ENCODE measurements around the gene PPP1R18. TPM values are rescaled to one million over a fixed set of nuclear protein-coding genes. Genes with fewer than 3 reads are reported as not detected.

Gene PPP1R18
- total and polyA plus RNA-seq, 9 of the 15 experiments (the other 6 are each of a cell fraction or from before 2014, with no cell fraction given), result 12.0 to 99.2 (median 42.6) TPM

DNA sequence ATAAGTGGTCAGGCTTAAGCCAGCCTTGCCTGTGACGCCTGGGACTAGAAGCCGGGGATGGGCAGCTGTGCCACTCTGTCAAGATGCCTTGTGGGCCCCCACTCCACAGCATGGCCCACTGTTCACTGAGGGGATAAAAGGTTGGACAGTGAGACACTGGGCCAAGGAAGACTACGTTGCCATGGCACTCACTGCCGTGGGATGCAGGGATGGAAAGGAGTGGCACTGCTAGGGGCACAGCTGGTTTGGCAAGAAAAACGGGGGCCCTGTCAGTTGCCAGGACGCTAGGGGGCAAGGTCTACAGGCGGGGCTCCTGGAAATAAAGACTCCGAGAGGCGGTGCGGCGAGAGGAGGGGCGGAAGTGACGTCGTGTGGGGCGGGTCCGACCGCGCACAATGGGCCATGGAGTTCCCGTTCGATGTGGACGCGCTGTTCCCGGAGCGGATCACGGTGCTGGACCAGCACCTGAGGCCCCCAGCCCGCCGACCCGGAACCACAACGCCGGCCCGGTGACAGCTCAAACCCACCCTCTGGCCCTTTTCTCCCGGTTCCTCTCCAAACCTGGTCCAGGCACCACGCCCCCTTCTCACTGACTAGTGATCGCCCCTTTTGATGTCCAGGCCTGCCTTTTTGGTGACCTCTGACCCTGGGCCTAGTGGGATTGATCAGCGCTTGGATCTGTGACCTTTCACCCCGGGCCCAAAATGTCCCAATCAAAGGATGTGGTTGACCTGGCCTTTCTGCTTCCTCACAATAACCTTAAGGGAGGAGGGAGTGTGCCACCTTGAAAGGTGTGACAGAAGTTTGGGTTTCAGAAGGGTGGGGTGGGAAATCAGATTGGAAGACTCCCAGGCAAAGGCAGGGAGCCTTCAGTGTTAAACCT, 59.7 kb downstream of the PPP1R18 start, which contains the start of gene ATAT1:
Gene ATAT1 (plus strand): TSS at position 391 of the 883 bp plus-strand sequence.
- no TSS peak for BruUV-seq (replicated peaks)
- intact Hi-C loops (cut with micrococcal nuclease), result no loop called here
- peak within 1 kb of the TSS; percentile 69 for H2AFZ ChIP-seq (ENCODE audit: low read depth, low read length)
- peak within 1 kb of the TSS; percentile 46 to 84 for H3K9ac ChIP-seq (ENCODE audit: insufficient read depth in 1 of 2, low read depth in 2 of 2, low read length in 2 of 2)
- H3K79me2 ChIP-seq (ENCODE audit: control insufficient read depth, insufficient read depth, low read length), result no peaks in the 10 kb centered on the region; the same call in 2 of the 3 replicates
- peak within 1 kb of the TSS; percentile 42 for H3K4me3 ChIP-seq
- H3K9me1 ChIP-seq (ENCODE audit: control insufficient read depth, insufficient read depth, low read length), result no peaks in the 10 kb centered on the region
- FAIRE-seq (no peak), DNase-seq (ENCODE audit: extremely low read depth in 1 of 4, low spot score in 3 of 4) (peak; percentile 59 to 76 (median 62)), ATAC-seq (peak; percentile 89)
- H3K36me3 ChIP-seq (ENCODE audit: control insufficient read depth, insufficient read depth, low read length), result peaks cover 63% of the 10 kb centered on the region
- POLR2A ChIA-PET, result interaction anchor here (1.0 to 2.2 kb wide), 6 partner anchors 8 to 13 kb away, joined by 3 to 13 read pairs (median 4); partner anchors contain the start of gene PPP1R10
- no peaks in the 10 kb centered on the region for H3K9me3 ChIP-seq (replicated peaks; ENCODE audit: control insufficient read depth, insufficient read depth, low read depth, low read length)
- H3K4me2 ChIP-seq (ENCODE audit: insufficient read depth, low read length), result peak within 1 kb of the TSS; percentile 69
- H3K27ac ChIP-seq (ENCODE audit: extremely low read depth, low read depth, low read length), result peak within 1 kb of the TSS; percentile 40; the same call in 1 of the 3 replicates
- H3K4me1 ChIP-seq (replicated peaks in 1 of 2; ENCODE audit: control insufficient read depth in 2 of 2, insufficient read depth in 2 of 2, low read length in 2 of 2), result peaks cover 0 to 12% of the 10 kb centered on the region in 2 experiments; a peak in 2 of 5 replicates
- H3K27me3 ChIP-seq (ENCODE audit: control insufficient read depth in 2 of 2, insufficient read depth in 2 of 2, low read length in 2 of 2), result no peaks in the 10 kb centered on the region
- WGBS (ENCODE audit: insufficient coverage, low coverage, missing lambda C conversion rate), result 53% methylated on average over 33 of the region's 36 CpGs
- no peaks in the 10 kb centered on the region for H4K20me1 ChIP-seq (replicated peaks; ENCODE audit: control insufficient read depth, insufficient read depth, low read length)
- CTCF ChIA-PET (ENCODE audit: low intra/inter-chr PET ratio), result interaction anchor here (0.5 kb wide), 1 partner anchor 104 kb away, joined by 4 read pairs; no protein-coding TSS in a partner anchor
- in situ Hi-C loops (cut with MboI), result no loop called here
- TF ChIP-seq HMGN3 (IDR thresholded peaks at IDR 0.05; ENCODE audit: borderline replicate concordance, extremely low read depth, insufficient read length, low read depth, low read length), result peak; percentile 92
- TF ChIP-seq SMARCA5 (IDR thresholded peaks at IDR 0.05), result no peak
- peak; percentile 46; the same call in 1 of the 2 replicates for TF ChIP-seq ZBTB17 (CRISPR knock-in tag; IDR thresholded peaks at IDR 0.05)
- peak; percentile 75 for TF ChIP-seq POLR2B (IDR thresholded peaks at IDR 0.05; ENCODE audit: low read depth, partially characterized antibody)
- TF ChIP-seq, protein P1, sequence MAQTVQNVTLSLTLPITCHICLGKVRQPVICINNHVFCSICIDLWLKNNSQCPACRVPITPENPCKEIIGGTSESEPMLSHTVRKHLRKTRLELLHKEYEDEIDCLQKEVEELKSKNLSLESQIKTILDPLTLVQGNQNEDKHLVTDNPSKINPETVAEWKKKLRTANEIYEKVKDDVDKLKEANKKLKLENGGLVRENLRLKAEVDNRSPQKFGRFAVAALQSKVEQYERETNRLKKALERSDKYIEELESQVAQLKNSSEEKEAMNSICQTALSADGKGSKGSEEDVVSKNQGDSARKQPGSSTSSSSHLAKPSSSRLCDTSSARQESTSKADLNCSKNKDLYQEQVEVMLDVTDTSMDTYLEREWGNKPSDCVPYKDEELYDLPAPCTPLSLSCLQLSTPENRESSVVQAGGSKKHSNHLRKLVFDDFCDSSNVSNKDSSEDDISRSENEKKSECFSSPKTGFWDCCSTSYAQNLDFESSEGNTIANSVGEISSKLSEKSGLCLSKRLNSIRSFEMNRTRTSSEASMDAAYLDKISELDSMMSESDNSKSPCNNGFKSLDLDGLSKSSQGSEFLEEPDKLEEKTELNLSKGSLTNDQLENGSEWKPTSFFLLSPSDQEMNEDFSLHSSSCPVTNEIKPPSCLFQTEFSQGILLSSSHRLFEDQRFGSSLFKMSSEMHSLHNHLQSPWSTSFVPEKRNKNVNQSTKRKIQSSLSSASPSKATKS (CRISPR knock-in tag; IDR thresholded peaks at IDR 0.05), result 0 out of 2 replicates have a peak, but pooled peaks have one; percentile 45
- peak; percentile 78 for TF ChIP-seq RBFOX2 (IDR thresholded peaks at IDR 0.05; ENCODE audit: low read depth, low read length)
- TF ChIP-seq, protein P2, sequence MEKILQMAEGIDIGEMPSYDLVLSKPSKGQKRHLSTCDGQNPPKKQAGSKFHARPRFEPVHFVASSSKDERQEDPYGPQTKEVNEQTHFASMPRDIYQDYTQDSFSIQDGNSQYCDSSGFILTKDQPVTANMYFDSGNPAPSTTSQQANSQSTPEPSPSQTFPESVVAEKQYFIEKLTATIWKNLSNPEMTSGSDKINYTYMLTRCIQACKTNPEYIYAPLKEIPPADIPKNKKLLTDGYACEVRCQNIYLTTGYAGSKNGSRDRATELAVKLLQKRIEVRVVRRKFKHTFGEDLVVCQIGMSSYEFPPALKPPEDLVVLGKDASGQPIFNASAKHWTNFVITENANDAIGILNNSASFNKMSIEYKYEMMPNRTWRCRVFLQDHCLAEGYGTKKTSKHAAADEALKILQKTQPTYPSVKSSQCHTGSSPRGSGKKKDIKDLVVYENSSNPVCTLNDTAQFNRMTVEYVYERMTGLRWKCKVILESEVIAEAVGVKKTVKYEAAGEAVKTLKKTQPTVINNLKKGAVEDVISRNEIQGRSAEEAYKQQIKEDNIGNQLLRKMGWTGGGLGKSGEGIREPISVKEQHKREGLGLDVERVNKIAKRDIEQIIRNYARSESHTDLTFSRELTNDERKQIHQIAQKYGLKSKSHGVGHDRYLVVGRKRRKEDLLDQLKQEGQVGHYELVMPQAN (IDR thresholded peaks at IDR 0.05; ENCODE audit: borderline replicate concordance), result peak; percentile 62; the same call in 1 of the 2 replicates
